GM12873 (cell line): ENCODE measurements around the gene SPAG7.

Experiments
- TF ChIP-seq, protein P1 (sequence below): IDR thresholded peaks from 2 replicates; pipeline ENCODE4 v1.5.1; 2012; ENCODE audit warnings: low read depth, mild to moderate bottlenecking, moderate library complexity, low read length, control low read depth; ENCODE audit not compliant: insufficient read depth; ENCODE audit errors: missing control alignments

The SPAG7 gene

GRCh38 chr17:4939546-4939795 lies 28.1 kb downstream of the SPAG7 start:
- TF ChIP-seq, protein P1, sequence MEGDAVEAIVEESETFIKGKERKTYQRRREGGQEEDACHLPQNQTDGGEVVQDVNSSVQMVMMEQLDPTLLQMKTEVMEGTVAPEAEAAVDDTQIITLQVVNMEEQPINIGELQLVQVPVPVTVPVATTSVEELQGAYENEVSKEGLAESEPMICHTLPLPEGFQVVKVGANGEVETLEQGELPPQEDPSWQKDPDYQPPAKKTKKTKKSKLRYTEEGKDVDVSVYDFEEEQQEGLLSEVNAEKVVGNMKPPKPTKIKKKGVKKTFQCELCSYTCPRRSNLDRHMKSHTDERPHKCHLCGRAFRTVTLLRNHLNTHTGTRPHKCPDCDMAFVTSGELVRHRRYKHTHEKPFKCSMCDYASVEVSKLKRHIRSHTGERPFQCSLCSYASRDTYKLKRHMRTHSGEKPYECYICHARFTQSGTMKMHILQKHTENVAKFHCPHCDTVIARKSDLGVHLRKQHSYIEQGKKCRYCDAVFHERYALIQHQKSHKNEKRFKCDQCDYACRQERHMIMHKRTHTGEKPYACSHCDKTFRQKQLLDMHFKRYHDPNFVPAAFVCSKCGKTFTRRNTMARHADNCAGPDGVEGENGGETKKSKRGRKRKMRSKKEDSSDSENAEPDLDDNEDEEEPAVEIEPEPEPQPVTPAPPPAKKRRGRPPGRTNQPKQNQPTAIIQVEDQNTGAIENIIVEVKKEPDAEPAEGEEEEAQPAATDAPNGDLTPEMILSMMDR = no peak

GRCh38 chr17:4938688-4939545 lies 28.7 kb downstream of the SPAG7 start:
- TF ChIP-seq, protein P1 = no peak

GRCh38 chr17:4938069-4938491 lies 29.5 kb downstream of the SPAG7 start:
- TF ChIP-seq, protein P1 = no peak

DNA sequence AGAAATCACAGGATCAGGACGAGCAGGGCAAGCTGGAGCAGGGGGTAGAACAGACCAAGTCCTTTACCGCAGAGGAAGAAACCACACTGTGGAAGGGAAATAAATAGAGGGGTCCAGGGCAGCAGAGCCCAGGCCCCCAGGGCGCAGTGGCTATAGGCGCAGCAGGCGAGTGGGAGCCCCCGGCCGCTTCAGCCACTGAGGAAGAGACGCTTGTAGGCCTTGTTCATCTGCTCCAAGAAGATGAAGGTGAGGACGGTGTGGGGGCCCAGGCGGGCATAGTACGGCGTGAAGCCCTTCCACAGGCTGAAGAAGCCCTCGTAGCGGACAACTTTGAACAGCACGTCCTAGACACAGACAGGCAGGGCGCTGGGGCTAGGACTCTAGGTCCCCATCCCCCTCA lies 30.1 kb downstream of the SPAG7 start:
- TF ChIP-seq, protein P1 = no peak

- TF ChIP-seq, protein P1 = no peak
Measured at GRCh38 chr17:4936436-4936835, 31.2 kb downstream of the SPAG7 start.

GRCh38 chr17:4935650-4936049 lies 32.0 kb downstream of the SPAG7 start:
- TF ChIP-seq, protein P1 = no peak

DNA sequence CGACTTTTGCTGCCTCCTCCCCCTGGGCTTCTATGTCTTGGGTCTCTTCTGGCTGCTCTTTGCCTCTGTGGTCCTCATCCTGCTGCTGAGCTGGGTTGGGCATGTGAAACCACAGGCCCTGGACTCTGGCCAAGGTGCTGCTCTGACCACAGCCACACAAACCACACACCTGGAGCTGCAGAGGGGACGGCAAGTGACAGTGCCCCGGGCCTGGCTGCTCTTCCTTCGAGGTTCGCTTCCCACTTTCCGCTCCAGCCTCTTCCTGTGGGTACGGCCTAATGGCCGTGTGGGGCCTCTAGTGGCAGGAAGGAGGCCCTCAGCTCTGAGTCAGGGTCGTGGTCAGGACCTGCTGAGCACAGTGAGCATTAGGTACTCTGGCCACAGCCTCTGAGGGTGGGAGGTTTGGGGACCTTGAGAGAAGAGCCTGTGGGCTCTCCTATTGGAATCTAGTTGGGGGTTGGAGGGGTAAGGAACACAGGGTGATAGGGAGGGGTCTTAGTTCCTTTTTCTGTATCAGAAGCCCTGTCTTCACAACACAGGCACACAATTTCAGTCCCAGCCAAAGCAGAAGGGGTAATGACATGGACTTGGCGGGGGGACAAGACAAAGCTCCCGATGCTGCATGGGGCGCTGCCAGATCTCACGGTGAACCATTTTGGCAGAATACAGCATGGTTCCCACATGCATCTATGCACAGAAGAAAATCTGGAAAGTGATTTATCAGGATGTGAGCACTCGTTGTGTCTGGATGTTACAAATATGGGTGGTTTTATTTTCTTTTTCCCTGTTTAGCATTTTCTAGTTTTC lies 33.2 kb downstream of the SPAG7 start:
- TF ChIP-seq, protein P1 = peak; percentile 41
